HepG2 (cell line): ENCODE measurements around the gene EGF. TPM values are rescaled to one million over a fixed set of nuclear protein-coding genes. Genes with fewer than 3 reads are reported as not detected.
"Not testable (repeated sequence)": the region's sequence is repeated elsewhere in the genome, so short reads cannot be mapped to it uniquely, and the experiment has no call there.

Source experiments
- ATAC-seq: fragments of 200-7000 bp; cut with Tn5 transposase; 3 replicates; pipeline ENCODE4 v1.9.1; 2020; ENCODE audit warnings: mild to moderate bottlenecking, moderate library complexity
- BruUV-seq: library from RNA; stranded (reverse); fragments of 400-500 nt; replicated peaks from 2 replicates; lab custom pipeline; 2021; lab: Mats Ljungman, UMichigan
- CTCF ChIA-PET: fragments of 300-600 bp; formaldehyde crosslinking; extraction: SDS; loops from one replicate; lab custom pipeline; 2021; ENCODE audit warnings: low total read pairs, inconsistent platforms, low intra/inter-chr PET ratio; lab: Yijun Ruan, JAX
- POLR2A ChIA-PET: fragments of 350-600 bp; sonication (Branson Sonifier 250); formaldehyde crosslinking; loops from one replicate; lab custom pipeline; 2020; ENCODE audit warnings: antibody characterized with exemption, inconsistent platforms; lab: Yijun Ruan, JAX
- DNase-seq: peaks from one replicate; pipeline ENCODE4 v3.0.0-alpha.2; 2015; ENCODE audit warnings: low spot score
- FAIRE-seq: peaks from 3 replicates; lab custom pipeline; 2011; peaks lifted over from hg19 to GRCh38; lab: Jason Lieb, UNC
- H2AFZ ChIP-seq: one replicate; pipeline ENCODE4 v1.6.1; 2011; ENCODE audit warnings: low read length, inconsistent platforms
- H3K27ac ChIP-seq: fragments of 300-600 bp; 3 replicates; pipeline ENCODE4 v1.8.0; 2011; ENCODE audit warnings: mixed run types, mild to moderate bottlenecking, mixed read lengths, low read length, inconsistent platforms; ENCODE audit not compliant: insufficient read depth; ENCODE audit errors: extremely low read length
- H3K27me3 ChIP-seq, 2 experiments: fragments of 200-600 bp in 1 of 2; 2 replicates in 1 of 2; 3 replicates in 1 of 2; pipeline versions ENCODE4 v1.6.0 to v1.8.0; 2011; ENCODE audit warnings: low read length in 2 of 2, mild to moderate bottlenecking in 2 of 2, moderate library complexity in 2 of 2, inconsistent platforms in 1 of 2; ENCODE audit not compliant: insufficient read depth in 2 of 2, control insufficient read depth in 1 of 2
- H3K36me3 ChIP-seq, 2 experiments: fragments of 200-600 bp in 1 of 2; replicated peaks in 1 of 2; 2 replicates in 1 of 2; 3 replicates in 1 of 2; pipeline versions ENCODE4 v1.5.1 to v1.8.0; 2011; ENCODE audit warnings: low read length in 2 of 2, inconsistent platforms in 1 of 2; ENCODE audit not compliant: insufficient read depth in 2 of 2, control insufficient read depth in 1 of 2
- H3K4me1 ChIP-seq: 2 replicates; pipeline ENCODE4 v1.5.1; 2012; ENCODE audit warnings: low read length, inconsistent platforms; ENCODE audit not compliant: insufficient read depth
- H3K4me2 ChIP-seq: 2 replicates; pipeline ENCODE4 v1.6.0; 2011; ENCODE audit warnings: low read depth, low read length, inconsistent platforms
- H3K4me3 ChIP-seq, 3 experiments: fragments of 200-600 bp in 1 of 3; sonication (generic), shearing (Covaris generic) in 1 of 3; replicated peaks in 1 of 3; 2 replicates each; pipeline ENCODE4 v1.5.1; 2011 to 2016; ENCODE audit warnings: low read length in 3 of 3, inconsistent platforms in 2 of 3, low read depth in 2 of 3, mild to moderate bottlenecking in 2 of 3, control low read depth in 1 of 3, mixed read lengths in 1 of 3; ENCODE audit not compliant: insufficient read depth in 1 of 3
- H3K79me2 ChIP-seq: one replicate; pipeline ENCODE4 v1.6.1; 2011; ENCODE audit warnings: low read length, inconsistent platforms; ENCODE audit not compliant: insufficient read depth
- H3K9ac ChIP-seq: 2 replicates; pipeline ENCODE4 v1.6.0; 2011; ENCODE audit warnings: mild to moderate bottlenecking, low read depth, low read length, inconsistent platforms; ENCODE audit not compliant: insufficient read depth
- H3K9me3 ChIP-seq: 2 replicates; pipeline ENCODE4 v1.5.1; 2012; ENCODE audit warnings: mild to moderate bottlenecking, low read length
- H4K20me1 ChIP-seq: 2 replicates; pipeline ENCODE4 v1.6.0; 2011; ENCODE audit warnings: inconsistent platforms, mild to moderate bottlenecking, low read length, moderate library complexity; ENCODE audit not compliant: insufficient read depth
- DNMT1 ChIP-seq: sonication (generic); formaldehyde crosslinking; IDR thresholded peaks from 2 replicates; pipeline ENCODE4 v1.5.1; 2020; ENCODE audit warnings: mild to moderate bottlenecking, missing genetic modification reagents
- GPN1 ChIP-seq: sonication (generic); formaldehyde crosslinking; IDR thresholded peaks from 2 replicates; pipeline ENCODE4 v1.5.1; 2020; ENCODE audit warnings: missing genetic modification reagents, borderline replicate concordance
- HOXA3 ChIP-seq: sonication (generic); formaldehyde crosslinking; IDR thresholded peaks from 2 replicates; pipeline ENCODE4 v1.5.0; 2020; ENCODE audit warnings: missing genetic modification reagents
- SALL2 ChIP-seq: sonication (generic); formaldehyde crosslinking; IDR thresholded peaks from 2 replicates; pipeline ENCODE4 v1.8.1; 2023; ENCODE audit warnings: mild to moderate bottlenecking, missing genetic modification reagents, inconsistent platforms
- WGBS: methylation state at CpG from one replicate; pipeline ENCODE4 v1.1.6; 2017; ENCODE audit warnings: low lambda C conversion rate; 5-methylcytosine and 5-hydroxymethylcytosine counted together
- in situ Hi-C: cut with HindIII; loops from 2 replicates; pipeline ENCODE4 v1.10.0; 2017; ENCODE audit warnings: low pct_unique_long_range_greater_than_20kb; ENCODE audit not compliant: extremely low pct_ligation_motif_present
- intact Hi-C: fragments of 100-400 bp; cut with micrococcal nuclease; formaldehyde crosslinking; loops from one replicate; pipeline ENCODE4 v1.10.0; 2022; ENCODE audit not compliant: unreplicated experiment
- polyA plus RNA-seq, 8 experiments: library from polyadenylated mRNA; depleted of rRNA in 3 of 8; stranded (reverse) in 7 of 8; unstranded in 1 of 8; fragments of >200 nt; fragmentation: Illumina TruSeq in 4 of 8; extraction: Trizol in 4 of 8; gene quantifications; 2 replicates each; pipeline versions ENCODE4 v1.2.1 to v1.2.3, GENCODE V29; 2011 to 2016; ENCODE audit warnings: low read depth in 4 of 8, missing spikeins in 1 of 8, mixed read lengths in 1 of 8; ENCODE audit not compliant: insufficient read depth in 1 of 8
- total RNA-seq, 5 experiments: library from RNA; depleted of rRNA; stranded (reverse); fragments of >200 nt; fragmentation: Illumina TruSeq; extraction: Trizol; gene quantifications; 2 replicates each; pipeline ENCODE4 v1.2.3, GENCODE V29; 2016; ENCODE audit warnings: low read depth in 1 of 5
- TF ChIP-seq, protein P1 (sequence below): sonication (generic); formaldehyde crosslinking; IDR thresholded peaks from 2 replicates; pipeline ENCODE4 v1.5.1; 2020; ENCODE audit warnings: mild to moderate bottlenecking, missing genetic modification reagents, borderline replicate concordance

Gene EGF
- total and polyA plus RNA-seq, 2 of the 13 experiments (the other 11 are each of a cell fraction or from before 2014, with no cell fraction given) = 0.07 to 0.08 TPM

DNA sequence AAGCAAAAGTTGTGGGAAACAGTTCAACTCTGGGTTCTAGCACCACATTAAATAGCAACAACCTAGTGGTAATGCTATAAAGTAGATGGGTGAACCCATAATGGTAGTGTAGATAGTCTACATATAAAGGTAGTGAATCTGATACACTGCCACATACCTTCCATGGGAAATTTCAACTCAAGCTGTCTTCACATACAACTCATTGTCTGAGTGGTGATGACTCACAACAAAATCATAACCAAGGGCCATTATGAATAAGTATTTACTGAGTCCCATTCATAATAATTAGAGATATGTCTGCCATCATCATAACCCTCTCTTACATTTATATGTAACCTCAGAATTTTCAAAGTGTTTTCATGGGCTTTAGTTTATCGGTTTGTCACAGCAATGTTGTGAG is 34.8 kb downstream of the EGF start:
- H3K27me3 ChIP-seq = no peaks in the 10 kb centered on the region
- H3K36me3 ChIP-seq = no peaks in the 10 kb centered on the region
- no peaks in the 10 kb centered on the region for H3K79me2 ChIP-seq
- TF ChIP-seq GPN1 = no peak
- no peak overlapping the region for H3K4me2 ChIP-seq
- H4K20me1 ChIP-seq = no peaks in the 10 kb centered on the region
- in situ Hi-C loops (no loop called here), intact Hi-C loops (no loop called here)
- ATAC-seq (no peak), FAIRE-seq (no peak), DNase-seq (no peak)
- no TSS peak for BruUV-seq
- CTCF ChIA-PET = no interaction called here
- POLR2A ChIA-PET = no interaction called here
- no peak overlapping the region for H3K9ac ChIP-seq
- no peak overlapping the region for H2AFZ ChIP-seq
- no peak overlapping the region for H3K27ac ChIP-seq
- no peaks in the 10 kb centered on the region for H3K9me3 ChIP-seq
- no peak overlapping the region for H3K4me3 ChIP-seq
- 80% methylated on average over 1 of the region's 1 CpG for WGBS
- H3K4me1 ChIP-seq = peaks cover 16% of the 10 kb centered on the region

DNA sequence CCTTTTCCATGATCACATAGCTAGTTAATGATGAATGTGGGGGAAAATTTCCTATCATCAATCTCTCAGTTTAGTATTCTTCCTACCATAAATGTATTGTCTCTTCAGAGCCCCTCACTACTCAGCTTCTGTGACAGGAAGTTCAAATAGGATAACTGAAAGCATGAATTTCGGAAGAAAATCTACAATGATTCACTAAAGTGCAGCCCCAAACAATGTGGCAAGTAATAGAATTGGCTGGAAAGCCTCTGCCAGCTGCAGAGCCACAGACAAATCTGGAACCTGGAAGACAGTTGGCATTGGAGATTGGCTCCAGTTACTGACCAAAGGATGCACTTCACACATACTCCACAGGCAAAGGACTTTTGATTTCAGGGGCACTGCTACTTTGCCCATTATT is 35.2 kb downstream of the EGF start:
- TF ChIP-seq, protein P1, sequence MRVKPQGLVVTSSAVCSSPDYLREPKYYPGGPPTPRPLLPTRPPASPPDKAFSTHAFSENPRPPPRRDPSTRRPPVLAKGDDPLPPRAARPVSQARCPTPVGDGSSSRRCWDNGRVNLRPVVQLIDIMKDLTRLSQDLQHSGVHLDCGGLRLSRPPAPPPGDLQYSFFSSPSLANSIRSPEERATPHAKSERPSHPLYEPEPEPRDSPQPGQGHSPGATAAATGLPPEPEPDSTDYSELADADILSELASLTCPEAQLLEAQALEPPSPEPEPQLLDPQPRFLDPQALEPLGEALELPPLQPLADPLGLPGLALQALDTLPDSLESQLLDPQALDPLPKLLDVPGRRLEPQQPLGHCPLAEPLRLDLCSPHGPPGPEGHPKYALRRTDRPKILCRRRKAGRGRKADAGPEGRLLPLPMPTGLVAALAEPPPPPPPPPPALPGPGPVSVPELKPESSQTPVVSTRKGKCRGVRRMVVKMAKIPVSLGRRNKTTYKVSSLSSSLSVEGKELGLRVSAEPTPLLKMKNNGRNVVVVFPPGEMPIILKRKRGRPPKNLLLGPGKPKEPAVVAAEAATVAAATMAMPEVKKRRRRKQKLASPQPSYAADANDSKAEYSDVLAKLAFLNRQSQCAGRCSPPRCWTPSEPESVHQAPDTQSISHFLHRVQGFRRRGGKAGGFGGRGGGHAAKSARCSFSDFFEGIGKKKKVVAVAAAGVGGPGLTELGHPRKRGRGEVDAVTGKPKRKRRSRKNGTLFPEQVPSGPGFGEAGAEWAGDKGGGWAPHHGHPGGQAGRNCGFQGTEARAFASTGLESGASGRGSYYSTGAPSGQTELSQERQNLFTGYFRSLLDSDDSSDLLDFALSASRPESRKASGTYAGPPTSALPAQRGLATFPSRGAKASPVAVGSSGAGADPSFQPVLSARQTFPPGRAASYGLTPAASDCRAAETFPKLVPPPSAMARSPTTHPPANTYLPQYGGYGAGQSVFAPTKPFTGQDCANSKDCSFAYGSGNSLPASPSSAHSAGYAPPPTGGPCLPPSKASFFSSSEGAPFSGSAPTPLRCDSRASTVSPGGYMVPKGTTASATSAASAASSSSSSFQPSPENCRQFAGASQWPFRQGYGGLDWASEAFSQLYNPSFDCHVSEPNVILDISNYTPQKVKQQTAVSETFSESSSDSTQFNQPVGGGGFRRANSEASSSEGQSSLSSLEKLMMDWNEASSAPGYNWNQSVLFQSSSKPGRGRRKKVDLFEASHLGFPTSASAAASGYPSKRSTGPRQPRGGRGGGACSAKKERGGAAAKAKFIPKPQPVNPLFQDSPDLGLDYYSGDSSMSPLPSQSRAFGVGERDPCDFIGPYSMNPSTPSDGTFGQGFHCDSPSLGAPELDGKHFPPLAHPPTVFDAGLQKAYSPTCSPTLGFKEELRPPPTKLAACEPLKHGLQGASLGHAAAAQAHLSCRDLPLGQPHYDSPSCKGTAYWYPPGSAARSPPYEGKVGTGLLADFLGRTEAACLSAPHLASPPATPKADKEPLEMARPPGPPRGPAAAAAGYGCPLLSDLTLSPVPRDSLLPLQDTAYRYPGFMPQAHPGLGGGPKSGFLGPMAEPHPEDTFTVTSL (CRISPR knock-in tag) = no peak
- no peak for TF ChIP-seq HOXA3 (CRISPR knock-in tag)
- TF ChIP-seq DNMT1 (CRISPR knock-in tag) = no peak
- TF ChIP-seq SALL2 (CRISPR knock-in tag) = no peak
- H3K27me3 ChIP-seq = no peaks in the 10 kb centered on the region; a peak in 1 of 5 replicates
- no peaks in the 10 kb centered on the region for H4K20me1 ChIP-seq
- POLR2A ChIA-PET = no interaction called here
- FAIRE-seq (no peak), ATAC-seq (no peak), DNase-seq (no peak)
- no peaks in the 10 kb centered on the region for H3K36me3 ChIP-seq
- H3K9me3 ChIP-seq = no peaks in the 10 kb centered on the region
- intact Hi-C loops = no loop called here
- no peak overlapping the region for H3K9ac ChIP-seq
- no peak overlapping the region for H2AFZ ChIP-seq
- CTCF ChIA-PET = no interaction called here
- WGBS = 0% methylated on average over 1 of the region's 1 CpG
- peaks cover 16% of the 10 kb centered on the region for H3K4me1 ChIP-seq
- no peak overlapping the region for H3K4me3 ChIP-seq
- no peak overlapping the region for H3K27ac ChIP-seq
- no peaks in the 10 kb centered on the region for H3K79me2 ChIP-seq
- in situ Hi-C loops = no loop called here
- BruUV-seq = no TSS peak
- no peak overlapping the region for H3K4me2 ChIP-seq

DNA sequence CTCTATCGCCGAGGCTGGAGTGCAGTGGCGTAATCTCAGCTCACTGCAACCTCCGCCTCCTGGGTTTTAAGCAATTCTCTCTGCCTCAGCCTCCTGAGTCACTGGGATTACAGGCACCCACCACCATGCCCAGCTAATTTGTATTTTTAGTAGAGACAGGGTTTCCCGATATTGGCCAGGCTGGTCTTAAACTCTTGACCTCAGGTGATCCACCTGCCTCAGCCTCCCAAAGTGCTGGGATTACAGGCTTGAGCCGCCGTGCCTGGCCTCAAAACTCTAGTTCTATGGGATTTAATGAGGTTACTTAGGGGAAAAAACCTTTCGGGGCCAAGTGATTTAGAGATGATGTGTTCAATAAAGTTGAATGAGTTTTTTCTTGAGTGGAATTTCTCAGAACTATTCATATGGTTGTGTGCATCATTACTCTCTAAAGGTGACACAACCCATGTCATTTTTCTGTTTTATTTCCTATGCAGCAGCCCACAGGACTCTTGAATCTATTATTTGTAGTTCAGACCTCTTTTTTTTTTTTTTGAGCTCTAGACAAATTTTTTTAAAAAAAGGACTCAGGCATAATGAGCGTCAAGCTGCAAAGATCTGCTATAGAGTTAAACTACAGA is 36.5 kb downstream of the EGF start:
- in situ Hi-C loops, H3K79me2 ChIP-seq, H3K9ac ChIP-seq, H4K20me1 ChIP-seq, H2AFZ ChIP-seq, DNase-seq, H3K27ac ChIP-seq, H3K4me2 ChIP-seq, FAIRE-seq, H3K27me3 ChIP-seq, H3K4me3 ChIP-seq, CTCF ChIA-PET, H3K9me3 ChIP-seq, intact Hi-C loops, BruUV-seq, ATAC-seq, H3K36me3 ChIP-seq: not testable (repeated sequence)
- POLR2A ChIA-PET = interaction anchor here (0.7 kb wide), 1 partner anchor 278 kb away, joined by 3 read pairs; no protein-coding TSS in a partner anchor
- H3K4me1 ChIP-seq = peaks cover 16% of the 10 kb centered on the region
- 39% methylated on average over 9 of the region's 9 CpGs for WGBS
